H54 (cell line): ENCODE data around the gene STXBP3.

ENCODE experiments used
- DNase-seq: peaks from one replicate; pipeline ENCODE4 v3.0.0; 2011; ENCODE audit warnings: low spot score, mixed read lengths; ENCODE audit not compliant: insufficient read length
- FAIRE-seq: peaks from 3 replicates; lab custom pipeline; 2011; peaks lifted over from hg19 to GRCh38; lab: Jason Lieb, UNC
- POLR2A ChIP-seq: IDR thresholded peaks from 2 replicates; pipeline ENCODE4 v1.6.1; 2011; ENCODE audit warnings: low read depth, mild to moderate bottlenecking, low read length

STXBP3 gene

GRCh38 chr1:108852221-108852975 is 105.9 kb downstream of the STXBP3 start:
- no peak for TF ChIP-seq POLR2A
- DNase-seq (no peak), FAIRE-seq (no peak)

GRCh38 chr1:108854221-108855019 is 107.9 kb downstream of the STXBP3 start:
- no peak for FAIRE-seq
- DNase-seq = no peak
- no peak for TF ChIP-seq POLR2A

- no peak for TF ChIP-seq POLR2A
- DNase-seq = no peak
- FAIRE-seq = no peak
Measured at GRCh38 chr1:108856994-108857393, 110.5 kb downstream of the STXBP3 start, which contains the start of gene AKNAD1. Gene AKNAD1 (minus strand): TSS chr1:108857094. CDS start chr1:108852664, 4,430 bp downstream.

- no peak for TF ChIP-seq POLR2A
- no peak for FAIRE-seq
- no peak for DNase-seq
Measured at GRCh38 chr1:108858230-108858950, 111.9 kb downstream of the STXBP3 start.
